Measurements from ENCODE around the gene LEP. TPM values are rescaled to one million over a fixed set of nuclear protein-coding genes. Genes with fewer than 3 reads are reported as not detected.

Gene LEP
- polyA plus RNA-seq, 3 donors, result 0.12 to 0.13 TPM; not detected in 1

DNA sequence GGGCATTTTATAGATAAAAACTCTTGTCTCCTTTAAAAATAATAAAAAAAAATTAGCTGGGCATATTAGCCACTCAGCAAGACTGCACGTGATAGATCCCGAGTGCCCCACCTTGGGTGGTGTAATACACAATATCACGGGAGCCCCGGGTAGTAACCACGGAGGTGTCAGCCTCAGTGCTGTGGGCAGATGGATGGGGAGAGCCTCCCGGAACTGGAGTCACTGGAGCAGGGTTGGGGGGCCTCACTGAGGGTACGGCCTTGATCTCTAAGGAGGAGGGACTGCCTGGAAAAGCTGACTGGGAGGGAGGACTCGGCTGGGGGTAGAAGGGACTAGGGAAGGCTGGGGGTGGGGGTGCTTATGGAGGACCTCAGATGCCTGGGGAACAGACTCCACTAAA is 12.6 kb downstream of the LEP start:
- Histone ChIP-seq H3K79me2 (ENCODE audit: insufficient read depth, low read length) (no peaks in the 10 kb centered on the region), H3K27me3 (ENCODE audit: control insufficient read depth in 2 of 2, insufficient read depth in 2 of 2, low read length in 2 of 2) (no peaks in the 10 kb centered on the region), H3K9ac (ENCODE audit: insufficient read depth, low read length, poor library complexity, severe bottlenecking) (no peak overlapping the region), H3K4me1 (ENCODE audit: control insufficient read depth in 1 of 2, insufficient read depth in 2 of 2, low read length in 2 of 2) (peaks cover 12% of the 10 kb centered on the region in 2 donors), H4K20me1 (ENCODE audit: insufficient read depth, low read length) (no peaks in the 10 kb centered on the region), H3K9me3 (replicated peaks in 1 of 2; ENCODE audit: control insufficient read depth in 1 of 2, insufficient read depth in 1 of 2, low read length in 2 of 2) (no peaks in the 10 kb centered on the region), H3K4me3 (replicated peaks in 1 of 3; ENCODE audit: low read depth in 2 of 3, low read length in 3 of 3) (no peak overlapping the region), H2AFZ (ENCODE audit: insufficient read depth, low read depth, low read length, poor library complexity, severe bottlenecking) (no peak overlapping the region), H3K27ac (ENCODE audit: low read depth in 1 of 2, low read length in 2 of 2) (no peak overlapping the region), H3K4me2 (replicated peaks; ENCODE audit: extremely low read depth, low read length, poor library complexity, severe bottlenecking) (no peak overlapping the region), H3K36me3 (replicated peaks in 1 of 2; ENCODE audit: control insufficient read depth in 1 of 2, insufficient read depth in 2 of 2, low read length in 2 of 2) (no peaks in the 10 kb centered on the region)
- Mint-ChIP-seq H3K4me3 (no peak overlapping the region), H3K4me1 (peaks cover 17% of the 10 kb centered on the region), H3K27ac (no peak overlapping the region), H3K36me3 (no peaks in the 10 kb centered on the region), H3K9me3 (peaks cover 0 to 7% (median 0%) of the 10 kb centered on the region in 7 donors), H3K27me3 (ENCODE audit: low read depth in 3 of 3) (peaks cover 0 to 3% (median 2%) of the 10 kb centered on the region in 3 donors)
- 95% methylated on average over 5 of the region's 8 CpGs for WGBS (ENCODE audit: insufficient coverage)
- DNase-seq, result no peak
- no peak for TF ChIP-seq CTCF (IDR thresholded peaks at IDR 0.05)
- intact Hi-C loops (cut with micrococcal nuclease), result no loop called here

GRCh38 chr7:128254470-128254869 is 13.4 kb downstream of the LEP start:
- Mint-ChIP-seq H3K4me1 (peaks cover 17% of the 10 kb centered on the region), H3K27me3 (ENCODE audit: low read depth in 3 of 3) (peaks cover 0 to 4% (median 3%) of the 10 kb centered on the region in 3 donors)

More at GRCh38 chr7:128254470-128254869, 13.4 kb downstream of the LEP start:
- Histone ChIP-seq H3K27ac (ENCODE audit: low read depth in 1 of 2, low read length in 2 of 2) (no peak overlapping the region), H3K9me3 (replicated peaks in 1 of 2; ENCODE audit: control insufficient read depth in 1 of 2, insufficient read depth in 1 of 2, low read length in 2 of 2) (no peaks in the 10 kb centered on the region), H3K9ac (ENCODE audit: insufficient read depth, low read length, poor library complexity, severe bottlenecking) (no peak overlapping the region), H3K4me2 (replicated peaks; ENCODE audit: extremely low read depth, low read length, poor library complexity, severe bottlenecking) (no peak overlapping the region), H2AFZ (ENCODE audit: insufficient read depth, low read depth, low read length, poor library complexity, severe bottlenecking) (no peak overlapping the region), H4K20me1 (ENCODE audit: insufficient read depth, low read length) (no peaks in the 10 kb centered on the region), H3K4me1 (ENCODE audit: control insufficient read depth in 1 of 2, insufficient read depth in 2 of 2, low read length in 2 of 2) (peaks cover 12% of the 10 kb centered on the region in 2 donors), H3K79me2 (ENCODE audit: insufficient read depth, low read length) (no peaks in the 10 kb centered on the region), H3K36me3 (replicated peaks in 1 of 2; ENCODE audit: control insufficient read depth in 1 of 2, insufficient read depth in 2 of 2, low read length in 2 of 2) (no peaks in the 10 kb centered on the region), H3K27me3 (ENCODE audit: control insufficient read depth in 2 of 2, insufficient read depth in 2 of 2, low read length in 2 of 2) (no peaks in the 10 kb centered on the region), H3K4me3 (replicated peaks in 1 of 3; ENCODE audit: low read depth in 2 of 3, low read length in 3 of 3) (no peak overlapping the region)
- DNase-seq, result no peak
- Mint-ChIP-seq H3K36me3 (no peaks in the 10 kb centered on the region), H3K27ac (peak overlapping the region in 1 of 7 donors; percentile 5), H3K4me3 (no peak overlapping the region), H3K9me3 (peaks cover 0 to 4% (median 0%) of the 10 kb centered on the region in 7 donors)
- intact Hi-C loops (cut with micrococcal nuclease), result no loop called here
- 96% methylated on average over 5 of the region's 5 CpGs for WGBS (ENCODE audit: insufficient coverage)
- no peak for TF ChIP-seq CTCF (IDR thresholded peaks at IDR 0.05)
